ENCODE results near the gene MSLN. TPM values are rescaled to one million over a fixed set of nuclear protein-coding genes. Genes with fewer than 3 reads are reported as not detected.
A peak's percentile ranks its signal among the peaks of the same experiment; 100 is the strongest.
"Not testable (repeated sequence)": the region's sequence is repeated elsewhere in the genome, so short reads cannot be mapped to it uniquely, and the experiment has no call there.

MSLN gene
- total and polyA plus RNA-seq, 4 donors, result 0.33 to 2.1 (median 1.0) TPM

DNA sequence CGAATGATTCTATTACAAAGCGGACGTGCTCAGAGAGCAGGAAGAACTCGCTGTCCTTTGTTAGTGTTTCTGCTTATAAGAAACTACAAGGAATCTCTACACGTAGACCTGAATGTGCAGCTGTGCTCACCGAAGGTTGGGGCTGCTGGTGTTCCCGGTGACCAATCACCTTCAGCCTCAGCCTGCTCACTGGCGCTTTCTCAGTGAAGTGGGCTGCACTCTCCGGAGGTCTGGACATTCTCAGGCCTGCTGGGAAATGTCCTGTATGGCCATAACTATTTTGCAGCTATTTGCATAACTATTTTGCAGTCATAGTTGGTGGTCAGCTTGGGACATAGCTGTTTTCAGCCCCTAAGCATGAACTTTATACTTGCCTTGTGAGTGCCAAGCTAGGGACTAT lies 10.0 kb upstream of the MSLN start:
- H3K27ac ChIP-seq (ENCODE audit: low read depth in 1 of 2, low read length in 2 of 2), result no peak overlapping the region
- intact Hi-C loops (cut with DNase I), result no loop called here
- no peak for ATAC-seq (ENCODE audit: low FRiP score)
- H3K27me3 ChIP-seq (ENCODE audit: control insufficient read depth in 1 of 2, insufficient read depth in 2 of 2, low read length in 1 of 2), result no peaks in the 10 kb centered on the region
- H3K9me3 ChIP-seq (ENCODE audit: control insufficient read depth, low read length), result no peaks in the 10 kb centered on the region
- 71 to 72% methylated on average over 9 of the region's 9 CpGs for WGBS, 2 donors
- DNase-seq, result no peak
- H3K36me3 ChIP-seq (ENCODE audit: control insufficient read depth in 1 of 2, insufficient read depth in 2 of 2, low read length in 1 of 2), result no peaks in the 10 kb centered on the region
- no peaks in the 10 kb centered on the region for H3K4me1 ChIP-seq (ENCODE audit: control insufficient read depth in 1 of 2, insufficient read depth in 2 of 2, low read length in 2 of 2)
- no peak overlapping the region for H3K4me3 ChIP-seq (ENCODE audit: low read length in 2 of 2)

DNA sequence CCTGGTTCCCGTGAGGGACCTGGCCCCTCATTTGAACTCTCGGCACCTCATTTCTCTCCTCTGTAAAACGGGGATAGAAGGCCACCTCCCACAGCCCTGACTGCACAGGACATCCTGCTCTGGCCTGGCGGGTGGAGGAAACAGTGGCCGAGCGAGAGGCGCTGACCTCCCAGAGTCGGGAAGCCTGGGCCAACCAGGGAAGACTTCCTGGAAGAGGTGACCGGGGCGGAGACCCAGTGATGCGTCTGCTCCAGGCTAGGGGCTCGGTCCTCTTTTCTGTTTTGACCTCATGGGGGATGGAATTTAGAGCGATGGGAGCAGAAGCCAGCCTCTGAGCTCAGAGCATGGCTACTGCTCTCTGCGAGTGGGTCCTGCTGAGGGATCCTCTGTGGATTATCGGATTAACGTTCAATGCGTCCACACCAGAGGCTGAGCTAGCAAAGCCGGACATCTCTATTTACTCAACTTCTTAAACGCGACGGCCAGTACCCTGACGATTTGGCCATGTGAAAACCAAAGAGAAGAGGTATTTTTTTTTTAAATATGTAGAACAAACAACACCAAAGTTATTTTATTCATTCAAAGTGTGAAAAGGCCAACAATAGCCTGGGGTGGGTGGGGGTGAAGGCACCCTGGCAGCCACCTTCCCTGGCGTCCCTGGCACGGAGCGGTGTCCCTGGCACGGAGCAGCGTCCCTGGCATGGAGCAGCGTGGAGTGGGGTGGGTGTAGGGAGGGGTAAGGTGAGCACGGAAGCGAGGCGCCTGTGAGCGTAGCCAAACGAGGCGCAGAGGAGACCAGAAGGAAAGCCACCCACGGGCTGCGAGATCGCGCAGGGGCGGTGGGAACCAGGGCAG lies 9.2 kb upstream of the MSLN start:
- no peak overlapping the region for H3K27ac ChIP-seq (ENCODE audit: low read depth in 1 of 2, low read length in 2 of 2)
- no peaks in the 10 kb centered on the region for H3K36me3 ChIP-seq (ENCODE audit: control insufficient read depth in 1 of 2, insufficient read depth in 2 of 2, low read length in 1 of 2)
- H3K27me3 ChIP-seq (ENCODE audit: control insufficient read depth in 1 of 2, insufficient read depth in 2 of 2, low read length in 1 of 2), result no peaks in the 10 kb centered on the region
- no peak overlapping the region for H3K4me3 ChIP-seq (ENCODE audit: low read length in 2 of 2)
- no peak for DNase-seq
- H3K4me1 ChIP-seq (ENCODE audit: control insufficient read depth in 1 of 2, insufficient read depth in 2 of 2, low read length in 2 of 2), result no peaks in the 10 kb centered on the region
- intact Hi-C loops (cut with DNase I), result no loop called here
- 40 to 47% methylated on average over 39 of the region's 39 CpGs for WGBS, 2 donors
- H3K9me3 ChIP-seq (ENCODE audit: control insufficient read depth, low read length), result no peaks in the 10 kb centered on the region
- peak; percentile 54 for ATAC-seq (ENCODE audit: low FRiP score)

GRCh38 chr16:752007-752312 lies 8.6 kb upstream of the MSLN start:
- no peak overlapping the region for H3K27ac ChIP-seq (ENCODE audit: low read depth in 1 of 2, low read length in 2 of 2)
- no peak for ATAC-seq (ENCODE audit: low FRiP score)
- WGBS, 2 donors, result 24% methylated on average over 10 of the region's 10 CpGs

DNA sequence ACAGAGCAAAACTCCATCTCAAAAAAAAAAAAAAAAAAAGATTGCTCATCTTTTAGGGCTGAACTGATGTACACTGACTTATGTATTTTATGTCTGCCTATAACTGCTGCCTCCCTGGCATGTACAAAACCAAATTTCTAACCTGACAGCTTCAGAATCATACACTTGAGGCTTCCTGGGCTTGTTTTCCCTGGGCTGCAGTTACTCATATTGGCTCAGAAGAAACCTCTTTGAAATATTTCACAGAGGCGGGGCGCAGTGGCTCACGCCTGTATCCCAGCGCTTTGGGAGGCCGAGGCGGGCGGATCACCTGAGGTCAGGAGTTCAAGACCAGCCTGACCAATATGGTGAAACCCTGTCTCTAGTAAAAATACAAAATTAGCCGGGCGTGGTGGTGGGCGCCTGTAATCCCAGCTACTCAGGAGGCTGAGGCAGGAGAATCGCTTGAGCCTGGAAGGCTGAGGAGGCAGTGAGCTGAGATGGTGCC lies 6.4 kb upstream of the MSLN start:
- intact Hi-C loops (cut with DNase I); H3K27me3 ChIP-seq (ENCODE audit: control insufficient read depth in 1 of 2, insufficient read depth in 2 of 2, low read length in 1 of 2); DNase-seq; H3K27ac ChIP-seq (ENCODE audit: low read depth in 1 of 2, low read length in 2 of 2); H3K9me3 ChIP-seq (ENCODE audit: control insufficient read depth, low read length); ATAC-seq (ENCODE audit: low FRiP score); H3K4me3 ChIP-seq (ENCODE audit: low read length in 2 of 2); H3K36me3 ChIP-seq (ENCODE audit: control insufficient read depth in 1 of 2, insufficient read depth in 2 of 2, low read length in 1 of 2); H3K4me1 ChIP-seq (ENCODE audit: control insufficient read depth in 1 of 2, insufficient read depth in 2 of 2, low read length in 2 of 2): not testable (repeated sequence)
- WGBS, 2 donors, result 90 to 93% methylated on average over 11 of the region's 11 CpGs

More at GRCh38 chr16:752007-752312, 8.6 kb upstream of the MSLN start:
- H3K4me1 ChIP-seq (ENCODE audit: control insufficient read depth in 1 of 2, insufficient read depth in 2 of 2, low read length in 2 of 2), result no peaks in the 10 kb centered on the region
- no peak overlapping the region for H3K4me3 ChIP-seq (ENCODE audit: low read length in 2 of 2)
- no peak for DNase-seq
- intact Hi-C loops (cut with DNase I), result no loop called here
- no peaks in the 10 kb centered on the region for H3K36me3 ChIP-seq (ENCODE audit: control insufficient read depth in 1 of 2, insufficient read depth in 2 of 2, low read length in 1 of 2)
- no peaks in the 10 kb centered on the region for H3K27me3 ChIP-seq (ENCODE audit: control insufficient read depth in 1 of 2, insufficient read depth in 2 of 2, low read length in 1 of 2)
- H3K9me3 ChIP-seq (ENCODE audit: control insufficient read depth, low read length), result no peaks in the 10 kb centered on the region

DNA sequence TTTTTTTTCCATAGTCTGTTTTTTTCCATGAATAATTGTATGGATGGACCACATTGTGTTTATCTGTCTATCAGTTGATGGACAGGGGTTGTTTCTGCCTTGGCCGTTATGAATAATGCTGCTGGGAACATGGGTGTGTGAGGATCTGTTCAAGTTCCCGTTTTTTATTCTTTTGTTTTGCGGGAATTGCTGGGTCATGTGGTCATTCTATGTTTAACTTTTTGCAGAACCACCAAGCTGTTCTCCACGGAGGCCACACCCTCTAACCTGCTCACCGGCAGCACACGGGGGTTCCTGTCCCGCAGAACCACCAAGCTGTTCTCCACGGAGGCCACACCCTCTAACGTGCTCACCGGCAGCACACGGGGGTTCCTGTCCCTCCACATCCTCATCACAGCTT lies 5.9 kb upstream of the MSLN start:
- WGBS, 2 donors, result 59 to 64% methylated on average over 11 of the region's 11 CpGs
- intact Hi-C loops (cut with DNase I), result no loop called here
- no peaks in the 10 kb centered on the region for H3K27me3 ChIP-seq (ENCODE audit: control insufficient read depth in 1 of 2, insufficient read depth in 2 of 2, low read length in 1 of 2)
- ATAC-seq (ENCODE audit: low FRiP score) (no peak), DNase-seq (no peak)
- no peaks in the 10 kb centered on the region for H3K36me3 ChIP-seq (ENCODE audit: control insufficient read depth in 1 of 2, insufficient read depth in 2 of 2, low read length in 1 of 2)
- H3K4me3 ChIP-seq (ENCODE audit: low read length in 2 of 2), result no peak overlapping the region
- H3K9me3 ChIP-seq (ENCODE audit: control insufficient read depth, low read length), result no peaks in the 10 kb centered on the region
- no peak overlapping the region for H3K27ac ChIP-seq (ENCODE audit: low read depth in 1 of 2, low read length in 2 of 2)
- H3K4me1 ChIP-seq (ENCODE audit: control insufficient read depth in 1 of 2, insufficient read depth in 2 of 2, low read length in 2 of 2), result no peaks in the 10 kb centered on the region

GRCh38 chr16:756428-756827 lies 4.1 kb upstream of the MSLN start:
- H3K27ac ChIP-seq (ENCODE audit: low read depth in 1 of 2, low read length in 2 of 2), result no peak overlapping the region
- WGBS, 2 donors, result 91 to 95% methylated on average over 5 of the region's 5 CpGs
- no peak for ATAC-seq (ENCODE audit: low FRiP score)
- no peaks in the 10 kb centered on the region for H3K36me3 ChIP-seq (ENCODE audit: control insufficient read depth in 1 of 2, insufficient read depth in 2 of 2, low read length in 1 of 2)
- H3K27me3 ChIP-seq (ENCODE audit: control insufficient read depth in 1 of 2, insufficient read depth in 2 of 2, low read length in 1 of 2), result no peaks in the 10 kb centered on the region
- H3K4me1 ChIP-seq (ENCODE audit: control insufficient read depth in 1 of 2, insufficient read depth in 2 of 2, low read length in 2 of 2), result no peaks in the 10 kb centered on the region
- H3K4me3 ChIP-seq (ENCODE audit: low read length in 2 of 2), result no peak overlapping the region
- H3K9me3 ChIP-seq (ENCODE audit: control insufficient read depth, low read length), result no peaks in the 10 kb centered on the region
- DNase-seq, result no peak
- intact Hi-C loops (cut with DNase I), result no loop called here

GRCh38 chr16:759110-759910 lies 1.2 kb upstream of the MSLN start:
- no peak overlapping the region for H3K4me3 ChIP-seq (ENCODE audit: low read length in 2 of 2)
- no peaks in the 10 kb centered on the region for H3K27me3 ChIP-seq (ENCODE audit: control insufficient read depth in 1 of 2, insufficient read depth in 2 of 2, low read length in 1 of 2)
- WGBS, 2 donors, result 85 to 88% methylated on average over 34 of the region's 34 CpGs
- ATAC-seq (ENCODE audit: low FRiP score) (no peak), DNase-seq (no peak)
- no peaks in the 10 kb centered on the region for H3K36me3 ChIP-seq (ENCODE audit: control insufficient read depth in 1 of 2, insufficient read depth in 2 of 2, low read length in 1 of 2)
- intact Hi-C loops (cut with DNase I), result no loop called here
- no peaks in the 10 kb centered on the region for H3K9me3 ChIP-seq (ENCODE audit: control insufficient read depth, low read length)
- no peak overlapping the region for H3K27ac ChIP-seq (ENCODE audit: low read depth in 1 of 2, low read length in 2 of 2)
- no peaks in the 10 kb centered on the region for H3K4me1 ChIP-seq (ENCODE audit: control insufficient read depth in 1 of 2, insufficient read depth in 2 of 2, low read length in 2 of 2)

DNA sequence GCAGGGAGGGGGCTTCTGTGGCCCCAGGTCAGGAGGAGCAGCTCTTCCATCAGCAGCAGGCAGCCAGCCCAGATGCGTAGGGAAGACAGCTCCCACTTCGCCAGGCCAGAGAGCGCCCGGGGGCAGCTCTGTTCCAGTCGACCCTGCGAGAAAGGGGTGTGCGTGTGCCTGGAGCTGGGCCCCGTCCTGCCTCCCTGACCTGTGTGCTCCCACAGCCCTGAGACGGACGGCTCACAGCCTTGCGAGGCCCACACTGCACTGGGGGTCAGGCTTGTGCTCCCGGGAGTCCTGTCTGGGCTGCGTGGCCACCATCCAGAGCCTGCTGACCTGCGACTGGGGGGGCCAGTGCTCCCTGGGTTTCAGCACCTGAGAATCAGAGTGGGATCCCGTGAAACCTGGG lies 469 bp upstream of the MSLN start:
- Histone ChIP-seq H3K4me3 (ENCODE audit: low read length in 2 of 2) (no peak overlapping the region), H3K36me3 (ENCODE audit: control insufficient read depth in 1 of 2, insufficient read depth in 2 of 2, low read length in 1 of 2) (no peaks in the 10 kb centered on the region), H3K4me1 (ENCODE audit: control insufficient read depth in 1 of 2, insufficient read depth in 2 of 2, low read length in 2 of 2) (no peaks in the 10 kb centered on the region), H3K9me3 (ENCODE audit: control insufficient read depth, low read length) (no peaks in the 10 kb centered on the region), H3K27ac (ENCODE audit: low read depth in 1 of 2, low read length in 2 of 2) (no peak overlapping the region), H3K27me3 (ENCODE audit: control insufficient read depth in 1 of 2, insufficient read depth in 2 of 2, low read length in 1 of 2) (no peaks in the 10 kb centered on the region)
- intact Hi-C loops (cut with DNase I), result no loop called here
- DNase-seq (no peak), ATAC-seq (ENCODE audit: low FRiP score) (no peak)
- 75 to 81% methylated on average over 15 of the region's 15 CpGs for WGBS, 2 donors
